ENCODE data around the gene FAM114A1. TPM values are rescaled to one million over a fixed set of nuclear protein-coding genes. Genes with fewer than 3 reads are reported as not detected.

The FAM114A1 gene
- total and polyA plus RNA-seq, 2 of the 4 experiments (the other 2 are of a cell fraction): 135 to 649 TPM

- no peak overlapping the region for H2BK120ac ChIP-seq (ENCODE audit: low read depth, low read length)
- H3K18ac ChIP-seq (ENCODE audit: low read depth, low read length): no peak overlapping the region
- H3K4me1 ChIP-seq (ENCODE audit: control insufficient read depth, insufficient read depth, low read length): peaks cover 2% of the 10 kb centered on the region; the same call in 1 of the 2 replicates
- DNase-seq (no peak), ATAC-seq (ENCODE audit: low read depth) (no peak)
- intact Hi-C loops (cut with micrococcal nuclease) (no loop called here), dilution Hi-C loops (cut with HindIII; ENCODE audit: low sequenced_read_pairs, unreplicated experiment) (no loop called here), in situ Hi-C loops (cut with MboI; ENCODE audit: low sequenced_read_pairs) (no loop called here)
- H3K4me3 ChIP-seq (ENCODE audit: insufficient read depth, low read depth, low read length): no peak overlapping the region
- H3K14ac ChIP-seq (replicated peaks; ENCODE audit: low read depth, low read length): no peak overlapping the region
- H2AK5ac ChIP-seq (ENCODE audit: low read depth, low read length): no peak overlapping the region
- H3K9me1 ChIP-seq (ENCODE audit: insufficient read depth, low read length): peaks cover 15% of the 10 kb centered on the region
- TF ChIP-seq CTCF (conservative IDR thresholded peaks at IDR 0.05; ENCODE audit: low read depth, low read length) (no peak), FOS (IDR thresholded peaks at IDR 0.05; ENCODE audit: low read depth, low read length) (no peak), MAZ (IDR thresholded peaks at IDR 0.05; ENCODE audit: borderline replicate concordance, low read depth, low read length) (no peak), RAD21 (IDR thresholded peaks at IDR 0.05; ENCODE audit: low read length) (no peak), NFE2L2 (IDR thresholded peaks at IDR 0.05; ENCODE audit: low read depth, low read length) (no peak), SMC3 (IDR thresholded peaks at IDR 0.05; ENCODE audit: low read depth, low read length) (no peak), CEBPB (IDR thresholded peaks at IDR 0.05; ENCODE audit: low read depth, low read length) (no peak), MAFK (IDR thresholded peaks at IDR 0.05; ENCODE audit: low read depth, low read length) (no peak), MXI1 (IDR thresholded peaks at IDR 0.05; ENCODE audit: borderline replicate concordance, low read depth, low read length) (no peak), BHLHE40 (IDR thresholded peaks at IDR 0.05; ENCODE audit: low read depth, low read length) (no peak), USF2 (IDR thresholded peaks at IDR 0.05; ENCODE audit: low read depth, low read length) (no peak), RCOR1 (IDR thresholded peaks at IDR 0.05; ENCODE audit: insufficient replicate concordance, low read length) (no peak), CHD1 (IDR thresholded peaks at IDR 0.05; ENCODE audit: low read depth, low read length) (no peak), POLR2A (IDR thresholded peaks at IDR 0.05; ENCODE audit: low read depth, low read length) (no peak), ELK1 (IDR thresholded peaks at IDR 0.05; ENCODE audit: borderline replicate concordance, low read depth, low read length) (no peak), RFX5 (IDR thresholded peaks at IDR 0.05; ENCODE audit: low read depth, low read length) (no peak)
- H3K56ac ChIP-seq (ENCODE audit: extremely low read depth, insufficient read depth, low read length): no peak overlapping the region
- ChIA-PET POLR2A (ENCODE audit: unreplicated experiment) (no interaction called here), CTCF (interaction anchor here (0.6 kb wide), 1 partner anchor 192 kb away, joined by 6 read pairs; no protein-coding TSS in a partner anchor)
- H3K27me3 ChIP-seq (ENCODE audit: control insufficient read depth, insufficient read depth, low read length): no peaks in the 10 kb centered on the region
- 91% methylated on average over 4 of the region's 8 CpGs; no CpG with 5 or more reads in 1 of the 2 experiments for WGBS, 2 experiments (ENCODE audit: extremely low coverage in 2 of 2, insufficient read length in 1 of 2)
- peaks cover 33 to 52% of the 10 kb centered on the region in 2 experiments for H3K79me1 ChIP-seq (ENCODE audit: low read depth in 1 of 2, low read length in 2 of 2)
- BruUV-seq (replicated peaks): no TSS peak
- H3K36me3 ChIP-seq (ENCODE audit: control insufficient read depth, insufficient read depth, low read length): peaks cover 78% of the 10 kb centered on the region
- H4K5ac ChIP-seq (ENCODE audit: low read depth, low read length): no peak overlapping the region
- no peak overlapping the region for H3K23ac ChIP-seq (ENCODE audit: low read depth, low read length)
- no peak overlapping the region for H2AFZ ChIP-seq (replicated peaks; ENCODE audit: low read length, poor library complexity)
- H3K27ac ChIP-seq (ENCODE audit: insufficient read depth, low read length): no peak overlapping the region
- no peak overlapping the region for H2BK5ac ChIP-seq (ENCODE audit: low read depth, low read length, poor library complexity, severe bottlenecking)
- H3K9ac ChIP-seq (ENCODE audit: low read depth, low read length): no peak overlapping the region
- H3K4ac ChIP-seq (ENCODE audit: low read depth, low read length): no peak overlapping the region
- no peaks in the 10 kb centered on the region for H3K9me3 ChIP-seq (ENCODE audit: control insufficient read depth, insufficient read depth, low read length)
- no peak overlapping the region for H2BK15ac ChIP-seq (ENCODE audit: low read depth, low read length)
- no peak overlapping the region for H2AK9ac ChIP-seq (replicated peaks; ENCODE audit: low read depth, low read length, poor library complexity)
- no peak overlapping the region for H2BK20ac ChIP-seq (ENCODE audit: low read depth, low read length)
- no peak overlapping the region for H3K4me2 ChIP-seq (ENCODE audit: low read depth, low read length)
- H4K91ac ChIP-seq (ENCODE audit: insufficient read depth, low read depth, low read length): no peak overlapping the region
- H4K20me1 ChIP-seq (ENCODE audit: insufficient read depth, low read length): 0 out of 2 replicates have a peak, but pooled peaks cover 12% of the 10 kb centered on the region
- H4K8ac ChIP-seq (ENCODE audit: low read depth in 2 of 2, low read length in 2 of 2): no peak overlapping the region
Measured at GRCh38 chr4:38914854-38915253, 47.2 kb downstream of the FAM114A1 start.
